NT2/D1 (cell line): ENCODE data around the gene SNAPC4.
A peak's percentile ranks its signal among the peaks of the same experiment; 100 is the strongest.

Source experiments
- DNase-seq: peaks from one replicate; pipeline ENCODE4 v3.0.0-alpha.2; 2011; ENCODE audit warnings: low read depth, low spot score
- H3K27me3 ChIP-seq: 2 replicates; pipeline ENCODE4 v1.6.0; 2011; ENCODE audit warnings: mild to moderate bottlenecking; ENCODE audit not compliant: insufficient read length, insufficient read depth
- H3K36me3 ChIP-seq: 2 replicates; pipeline ENCODE4 v1.6.1; 2011; ENCODE audit warnings: mild to moderate bottlenecking, low read length, mixed read lengths; ENCODE audit not compliant: insufficient read depth, insufficient read length
- H3K4me1 ChIP-seq: 2 replicates; pipeline ENCODE4 v1.5.1; 2011; ENCODE audit not compliant: insufficient read depth, insufficient read length
- H3K4me3 ChIP-seq: 2 replicates; pipeline ENCODE4 v1.5.1; 2011; ENCODE audit warnings: low read depth; ENCODE audit not compliant: insufficient read length
- H3K9ac ChIP-seq: 2 replicates; pipeline ENCODE4 v1.6.0; 2011; ENCODE audit warnings: low read depth; ENCODE audit not compliant: insufficient read length
- H3K9me3 ChIP-seq: 2 replicates; pipeline ENCODE4 v1.5.1; 2011; ENCODE audit warnings: mild to moderate bottlenecking, low read length; ENCODE audit not compliant: insufficient read depth
- SUZ12 ChIP-seq: IDR thresholded peaks from 2 replicates; pipeline ENCODE4 v1.6.1; 2011; ENCODE audit not compliant: insufficient read length, insufficient read depth; ENCODE audit errors: extremely low read depth
- YY1 ChIP-seq: IDR thresholded peaks from 2 replicates; pipeline ENCODE4 v1.6.1; 2011; ENCODE audit not compliant: insufficient read length, insufficient read depth
- ZNF274 ChIP-seq: IDR thresholded peaks from 2 replicates; pipeline ENCODE4 v1.6.1; 2011; ENCODE audit warnings: mild to moderate bottlenecking, low read depth, low read length

SNAPC4 gene

DNA sequence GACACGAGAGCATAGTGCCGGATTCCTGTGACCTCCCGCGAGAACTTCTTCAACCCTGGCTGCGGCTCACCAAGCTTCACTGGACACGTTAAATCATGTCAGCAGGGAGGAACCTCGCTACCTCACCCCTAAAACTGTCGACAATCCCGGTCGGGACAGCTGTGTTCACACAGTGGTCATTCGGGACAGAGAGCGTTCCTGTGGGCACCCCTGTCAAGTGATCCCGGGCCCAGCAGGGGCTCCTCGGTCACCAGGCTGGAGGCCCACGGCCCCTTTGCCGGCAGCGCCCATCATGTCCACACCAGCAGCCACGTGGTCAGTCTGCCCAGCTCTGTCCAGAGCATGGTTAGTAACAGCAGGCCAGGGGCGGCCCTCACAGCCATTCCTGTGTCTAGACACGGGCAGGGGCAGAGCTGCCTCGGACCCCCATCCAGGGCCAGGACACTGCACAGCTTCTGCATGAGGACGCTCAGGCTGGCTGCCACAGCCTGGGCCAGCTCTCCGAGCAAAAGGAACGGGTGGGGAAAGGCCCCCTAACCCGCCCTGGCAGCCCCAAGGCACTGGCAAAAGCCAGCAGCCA is 36.2 kb upstream of the SNAPC4 start:
- DNase-seq = no peak
- no peaks in the 10 kb centered on the region for H3K9me3 ChIP-seq
- H3K4me3 ChIP-seq = no peak overlapping the region
- no peaks in the 10 kb centered on the region for H3K27me3 ChIP-seq
- TF ChIP-seq ZNF274 = no peak
- H3K4me1 ChIP-seq = peaks cover 8% of the 10 kb centered on the region
- peak overlapping the region; percentile 28 for H3K9ac ChIP-seq
- peaks cover 73% of the 10 kb centered on the region for H3K36me3 ChIP-seq

- Histone ChIP-seq H3K4me3 (no peak overlapping the region), H3K27me3 (no peaks in the 10 kb centered on the region), H3K9ac (no peak overlapping the region), H3K4me1 (peaks cover 5% of the 10 kb centered on the region), H3K36me3 (peaks cover 74% of the 10 kb centered on the region), H3K9me3 (no peaks in the 10 kb centered on the region)
- no peak for TF ChIP-seq ZNF274
- TF ChIP-seq YY1 = no peak
- TF ChIP-seq SUZ12 = no peak
- no peak for DNase-seq
Measured at GRCh38 chr9:136434580-136435169, 34.7 kb upstream of the SNAPC4 start.

DNA sequence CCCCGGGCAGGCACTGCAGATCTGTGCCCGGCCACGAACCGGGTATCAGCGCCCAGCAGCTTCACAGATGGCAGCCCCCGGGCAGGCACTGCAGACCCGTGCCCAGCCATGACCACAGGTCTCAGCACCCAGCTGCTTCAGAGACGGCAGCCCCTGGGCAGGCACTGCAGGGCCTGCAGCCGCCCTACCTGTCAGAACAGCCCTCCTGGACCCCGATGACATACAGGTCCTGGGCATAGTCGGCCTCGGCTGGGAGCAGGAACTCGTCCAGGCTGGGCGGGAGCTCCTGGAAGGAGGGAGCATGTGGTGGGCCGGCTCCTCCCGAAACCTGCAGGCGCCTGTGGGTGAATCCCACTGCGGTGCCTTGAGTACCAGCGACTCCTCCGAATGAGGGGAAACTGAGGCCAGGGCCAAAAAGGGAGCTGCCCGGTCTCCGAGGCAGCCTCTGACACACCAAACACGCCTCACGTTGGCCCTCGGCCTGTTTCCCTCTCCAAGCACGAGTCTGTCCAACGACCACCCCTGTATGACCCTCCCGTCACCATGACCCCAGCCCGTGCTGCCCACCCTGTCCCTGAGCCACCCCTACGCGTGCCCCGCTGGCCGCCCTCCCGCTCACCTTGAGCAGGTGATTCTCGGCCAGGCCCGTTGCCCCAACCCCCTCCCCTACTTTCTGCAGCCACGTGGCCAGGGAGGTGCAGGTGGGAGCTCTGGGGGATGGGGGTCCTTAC is 34.0 kb upstream of the SNAPC4 start:
- Histone ChIP-seq H3K4me1 (peaks cover 7% of the 10 kb centered on the region), H3K36me3 (peaks cover 80% of the 10 kb centered on the region), H3K9me3 (no peaks in the 10 kb centered on the region), H3K27me3 (no peaks in the 10 kb centered on the region), H3K9ac (no peak overlapping the region), H3K4me3 (no peak overlapping the region)
- no peak for DNase-seq
- TF ChIP-seq YY1 (no peak), SUZ12 (no peak), ZNF274 (no peak)

DNA sequence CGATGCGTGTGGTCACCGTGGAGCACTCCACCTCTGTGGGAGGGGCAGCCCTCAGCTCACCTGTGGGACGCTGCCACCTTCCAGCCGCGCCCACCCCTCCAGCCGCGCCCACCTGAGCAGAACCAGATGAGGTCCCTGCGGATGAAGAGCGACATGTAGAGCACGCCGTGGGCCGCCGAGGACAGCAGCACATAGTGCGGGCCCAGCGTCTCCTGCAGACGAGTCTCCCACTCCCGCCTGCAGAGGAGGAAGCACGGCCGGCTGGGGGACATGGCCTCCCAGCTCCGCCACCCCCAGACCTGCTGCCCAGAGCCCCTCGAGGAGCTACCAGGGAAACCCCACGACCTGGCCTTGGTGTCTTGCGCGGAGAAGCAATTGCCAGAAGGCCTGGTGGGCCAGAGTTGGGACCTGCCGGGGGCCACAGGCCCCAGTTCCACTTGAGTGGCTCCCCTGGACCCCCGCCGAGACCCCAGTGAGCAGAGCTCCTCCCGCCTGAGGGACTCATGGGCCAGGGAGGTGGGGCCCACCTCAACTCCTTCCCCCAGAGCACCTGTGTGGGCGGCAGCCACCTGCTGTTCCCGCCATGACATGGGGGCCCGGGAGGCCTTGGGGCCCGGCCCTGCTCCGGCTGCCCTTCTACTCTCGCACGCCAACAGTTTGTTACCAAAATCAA is 33.2 kb upstream of the SNAPC4 start:
- Histone ChIP-seq H3K36me3 (peaks cover 88% of the 10 kb centered on the region), H3K9me3 (no peaks in the 10 kb centered on the region), H3K4me1 (peaks cover 7% of the 10 kb centered on the region), H3K9ac (no peak overlapping the region), H3K4me3 (no peak overlapping the region), H3K27me3 (no peaks in the 10 kb centered on the region)
- TF ChIP-seq YY1 = no peak
- no peak for DNase-seq

DNA sequence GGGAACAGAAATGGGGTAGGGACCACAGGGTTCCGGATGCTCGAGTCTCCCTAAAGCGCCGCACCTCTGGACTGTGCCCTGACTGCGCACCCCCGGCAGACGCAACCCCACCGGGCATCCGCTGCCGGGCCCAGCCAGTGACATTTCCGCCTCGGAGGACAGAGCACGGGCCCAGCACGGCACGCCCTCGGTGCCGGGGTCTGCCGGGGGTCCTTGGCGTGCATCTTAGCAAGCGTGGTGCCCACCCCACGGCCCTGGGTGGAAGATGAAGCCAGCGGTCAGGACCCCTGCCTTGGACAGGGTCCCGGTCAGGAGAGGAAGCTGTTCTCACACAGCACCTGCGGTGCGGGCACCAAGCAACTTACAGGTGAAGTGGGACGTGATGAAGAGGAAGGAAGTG is 32.6 kb upstream of the SNAPC4 start:
- peaks cover 5% of the 10 kb centered on the region for H3K4me1 ChIP-seq
- no peak for TF ChIP-seq ZNF274
- no peak for TF ChIP-seq SUZ12
- no peak for TF ChIP-seq YY1
- H3K9me3 ChIP-seq = no peaks in the 10 kb centered on the region
- no peaks in the 10 kb centered on the region for H3K27me3 ChIP-seq
- no peak for DNase-seq
- no peak overlapping the region for H3K9ac ChIP-seq
- no peak overlapping the region for H3K4me3 ChIP-seq
- peaks cover 91% of the 10 kb centered on the region for H3K36me3 ChIP-seq

GRCh38 chr9:136431782-136432350 is 31.9 kb upstream of the SNAPC4 start:
- Histone ChIP-seq H3K36me3 (peaks cover 90% of the 10 kb centered on the region), H3K4me1 (peaks cover 2% of the 10 kb centered on the region), H3K4me3 (no peak overlapping the region), H3K27me3 (no peaks in the 10 kb centered on the region), H3K9ac (no peak overlapping the region), H3K9me3 (no peaks in the 10 kb centered on the region)
- no peak for DNase-seq
- TF ChIP-seq YY1 (no peak), SUZ12 (no peak), ZNF274 (no peak)

DNA sequence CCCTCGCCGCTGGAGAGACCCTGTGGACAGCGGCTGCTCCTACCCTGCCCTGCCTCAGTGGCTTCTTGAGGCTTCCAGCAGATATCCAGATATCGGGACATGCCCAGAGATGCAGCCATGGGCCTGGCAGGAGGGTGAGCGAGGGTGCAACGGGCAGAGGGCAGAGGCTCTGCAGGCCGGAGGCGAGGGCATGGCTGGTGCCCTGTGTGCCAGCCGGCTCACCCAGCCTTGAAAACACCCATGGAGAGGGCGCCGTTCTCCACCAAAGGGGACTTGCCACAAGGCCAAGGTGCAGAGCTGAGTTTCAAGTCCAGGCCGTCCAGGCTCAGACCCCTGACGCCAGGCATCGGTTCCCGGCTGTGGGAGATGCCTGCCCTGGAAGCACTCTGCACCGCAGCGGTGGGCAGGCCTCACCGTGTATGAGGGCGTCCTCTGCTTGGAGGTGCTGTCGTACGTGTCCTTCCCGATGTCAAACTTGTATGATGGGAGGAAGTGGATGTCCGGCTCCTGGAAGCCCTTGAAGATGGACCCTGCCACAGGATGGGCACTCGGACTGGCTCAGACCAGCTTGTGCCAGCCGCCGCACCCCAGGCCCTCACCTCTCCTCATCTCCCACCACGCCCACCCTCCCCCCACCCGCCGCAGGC is 30.7 kb upstream of the SNAPC4 start:
- H3K4me3 ChIP-seq = no peak overlapping the region
- H3K36me3 ChIP-seq = peaks cover 86% of the 10 kb centered on the region
- no peaks in the 10 kb centered on the region for H3K9me3 ChIP-seq
- no peak for DNase-seq
- H3K9ac ChIP-seq = no peak overlapping the region
- peaks cover 2% of the 10 kb centered on the region for H3K4me1 ChIP-seq
- H3K27me3 ChIP-seq = no peaks in the 10 kb centered on the region
- TF ChIP-seq YY1 = no peak
- no peak for TF ChIP-seq SUZ12
- TF ChIP-seq ZNF274 = no peak
